ENCODE data around the gene VMA21.

VMA21 gene

DNA sequence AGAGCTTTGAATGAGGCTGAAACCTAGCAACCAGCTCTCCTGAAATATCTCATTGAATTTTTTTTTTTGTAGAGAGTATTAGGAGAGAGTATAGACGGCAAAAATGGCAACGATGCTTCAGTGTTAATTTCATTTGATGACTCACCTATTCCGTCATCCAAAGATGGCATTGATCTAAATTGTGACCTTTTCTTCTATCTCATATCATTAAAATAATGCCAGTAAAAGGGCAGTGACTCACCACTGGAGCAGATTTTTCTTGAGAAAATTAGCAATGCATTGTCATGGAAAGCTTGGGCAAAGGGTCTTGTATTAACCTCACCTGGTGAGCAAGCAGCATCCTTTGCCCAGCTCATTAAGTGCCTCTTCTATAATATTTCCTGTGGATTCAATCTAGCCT lies 19.6 kb downstream of the VMA21 start:
- Mint-ChIP-seq H3K4me3 (no peak overlapping the region), H3K9me3 (no peaks in the 10 kb centered on the region), H3K27me3 (no peaks in the 10 kb centered on the region), H3K4me1 (peaks cover 13% of the 10 kb centered on the region), H3K27ac (no peak overlapping the region)
- DNase-seq = no peak
- no peak for ATAC-seq

DNA sequence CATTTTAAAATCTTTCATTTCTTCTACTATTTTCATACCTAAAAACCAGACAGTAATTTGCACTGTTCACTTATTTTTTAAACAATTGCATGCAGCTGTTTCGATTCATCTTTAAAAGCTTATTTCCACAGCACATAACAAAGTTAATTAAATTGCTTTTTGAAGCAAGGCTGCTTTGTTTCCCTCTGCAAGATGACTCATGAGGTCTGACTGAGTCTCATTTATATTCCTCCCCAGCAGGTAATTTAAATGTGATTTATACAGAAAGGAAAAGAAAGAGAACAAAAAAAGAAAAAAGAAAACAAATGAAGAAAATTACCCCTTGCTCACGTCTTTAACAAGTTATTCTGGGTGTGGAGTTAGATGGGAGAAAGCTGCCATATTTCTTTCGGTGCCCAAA lies 22.8 kb downstream of the VMA21 start:
- Mint-ChIP-seq H3K27ac (no peak overlapping the region), H3K4me1 (peaks cover 11% of the 10 kb centered on the region), H3K27me3 (no peaks in the 10 kb centered on the region), H3K4me3 (no peak overlapping the region), H3K9me3 (no peaks in the 10 kb centered on the region)
- ATAC-seq (no peak), DNase-seq (no peak)

DNA sequence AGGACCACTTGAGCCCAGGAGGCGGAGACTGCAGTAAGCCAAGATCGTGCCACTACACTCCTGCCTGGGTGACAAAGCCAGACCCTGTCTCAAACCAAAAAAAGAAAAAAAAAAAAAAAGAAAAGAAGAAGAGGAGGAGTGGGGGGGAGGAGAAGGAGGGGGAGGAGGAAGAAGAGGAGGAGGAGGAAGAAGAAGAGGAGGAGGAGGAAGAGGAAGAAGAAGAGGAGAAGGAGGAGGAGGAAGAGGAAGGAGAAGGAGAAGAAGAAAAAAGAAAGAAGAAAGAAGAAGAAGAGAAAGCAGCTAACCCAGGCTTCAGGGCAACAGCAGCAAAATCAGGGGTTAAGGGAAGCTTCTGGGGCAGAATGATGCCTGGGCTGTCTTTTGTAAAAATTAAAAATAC lies 27.5 kb downstream of the VMA21 start:
- ATAC-seq (no peak), DNase-seq (no peak)
- no peak overlapping the region for H3K4me3 Mint-ChIP-seq
- H3K4me1 Mint-ChIP-seq = no peaks in the 10 kb centered on the region
- H3K27ac Mint-ChIP-seq = no peak overlapping the region
- no peaks in the 10 kb centered on the region for H3K9me3 Mint-ChIP-seq
- H3K27me3 Mint-ChIP-seq = no peaks in the 10 kb centered on the region

- no peaks in the 10 kb centered on the region for H3K27me3 Mint-ChIP-seq
- no peak for DNase-seq
- H3K4me1 Mint-ChIP-seq = peaks cover 7% of the 10 kb centered on the region
- no peaks in the 10 kb centered on the region for H3K9me3 Mint-ChIP-seq
- H3K27ac Mint-ChIP-seq = no peak overlapping the region
- ATAC-seq = no peak
- no peak overlapping the region for H3K4me3 Mint-ChIP-seq
Measured at GRCh38 chrX:151448509-151448908, 51.5 kb downstream of the VMA21 start.

DNA sequence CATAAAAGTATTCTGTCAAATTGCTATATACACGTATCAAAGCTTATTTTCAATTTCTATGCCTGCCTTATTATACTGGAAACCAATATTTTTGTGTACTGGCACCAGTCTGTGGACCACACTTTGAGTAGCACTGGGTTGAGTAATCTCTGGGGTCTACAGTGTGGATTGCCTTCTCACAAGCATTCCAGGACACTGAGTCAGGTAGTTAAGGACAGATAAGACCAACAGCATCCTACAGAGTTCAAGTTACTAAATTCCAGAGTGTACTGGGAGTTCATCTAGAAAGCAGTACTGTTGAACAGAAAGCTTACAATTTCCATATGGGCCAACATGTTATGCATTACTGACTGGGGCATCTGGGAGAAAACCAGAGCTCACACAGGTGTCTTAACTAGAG lies 61.8 kb downstream of the VMA21 start:
- Mint-ChIP-seq H3K27ac (no peak overlapping the region), H3K27me3 (no peaks in the 10 kb centered on the region), H3K4me3 (no peak overlapping the region), H3K4me1 (no peaks in the 10 kb centered on the region), H3K9me3 (no peaks in the 10 kb centered on the region)
- no peak for ATAC-seq
- DNase-seq = no peak

Measured in stimulated activated naive CD8-positive, alpha-beta T cell treated with anti-CD3 and anti-CD28 coated beads, Interleukin-15, amount 100 ng/mL, for 72 hours (primary cell).